ENCODE measurements around the gene CPEB4.

- TF ChIP-seq CTCF (IDR thresholded peaks at IDR 0.05) (no peak), POLR2A (IDR thresholded peaks at IDR 0.05) (peak in 1 of 2 donors; percentile 32)
Measured at GRCh38 chr5:173963867-173964441, 75.8 kb downstream of the CPEB4 start.
